Ramos (cell line): ENCODE data around the gene NRP1.

ENCODE experiments used
- in situ Hi-C: fragments of 300-500 bp; cut with MboI; formaldehyde crosslinking; loops from one replicate; pipeline ENCODE4 v1.14.3; 2022; ENCODE audit warnings: low sequenced_read_pairs; ENCODE audit not compliant: unreplicated experiment

Gene NRP1

DNA sequence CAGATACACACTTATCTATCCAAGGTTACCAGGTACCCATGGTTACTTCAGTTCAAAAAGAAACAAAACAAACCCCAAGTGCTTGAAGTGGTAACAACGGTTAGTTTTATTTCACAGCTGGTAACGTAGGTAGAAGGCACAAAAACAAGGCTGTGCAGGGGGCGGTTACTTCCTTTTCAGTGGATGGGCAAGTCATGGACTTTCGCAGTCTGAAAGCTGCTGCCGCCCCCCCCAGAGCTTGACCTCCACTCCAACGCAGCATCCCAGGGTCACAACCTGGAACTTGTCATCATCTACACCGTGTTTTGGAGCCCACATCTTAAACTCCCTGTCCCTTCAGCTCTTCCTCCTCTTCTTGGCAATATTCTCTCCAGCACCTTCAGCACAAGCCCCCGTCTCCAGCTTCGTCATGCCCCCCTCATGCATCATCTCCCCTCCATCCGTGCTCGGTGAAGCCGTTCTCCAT lies 195.3 kb downstream of the NRP1 start:
- in situ Hi-C loops: loop anchor here (10.0 kb wide), 1 partner anchor 344 kb away; no protein-coding TSS in a partner anchor

DNA sequence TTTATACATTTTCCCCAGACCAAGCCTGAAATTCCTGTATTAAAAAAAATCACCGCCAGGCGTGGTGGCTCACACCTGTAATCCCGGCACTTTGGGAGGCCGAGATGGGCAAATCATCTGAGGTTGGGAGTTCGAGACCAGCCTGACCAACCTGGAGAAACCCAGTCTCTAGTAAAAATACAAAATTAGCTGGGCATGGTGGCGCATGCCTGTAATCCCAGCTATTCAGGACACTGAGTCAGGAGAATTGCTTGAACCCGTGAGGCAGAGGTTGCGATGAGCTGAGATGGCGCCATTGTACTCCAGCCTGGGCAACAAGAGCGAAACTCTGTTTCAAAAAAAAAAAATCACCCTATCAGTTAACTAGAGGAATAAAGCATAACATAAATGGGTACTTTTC lies 195.8 kb downstream of the NRP1 start:
- in situ Hi-C loops: loop anchor here (10.0 kb wide), 1 partner anchor 344 kb away; no protein-coding TSS in a partner anchor

DNA sequence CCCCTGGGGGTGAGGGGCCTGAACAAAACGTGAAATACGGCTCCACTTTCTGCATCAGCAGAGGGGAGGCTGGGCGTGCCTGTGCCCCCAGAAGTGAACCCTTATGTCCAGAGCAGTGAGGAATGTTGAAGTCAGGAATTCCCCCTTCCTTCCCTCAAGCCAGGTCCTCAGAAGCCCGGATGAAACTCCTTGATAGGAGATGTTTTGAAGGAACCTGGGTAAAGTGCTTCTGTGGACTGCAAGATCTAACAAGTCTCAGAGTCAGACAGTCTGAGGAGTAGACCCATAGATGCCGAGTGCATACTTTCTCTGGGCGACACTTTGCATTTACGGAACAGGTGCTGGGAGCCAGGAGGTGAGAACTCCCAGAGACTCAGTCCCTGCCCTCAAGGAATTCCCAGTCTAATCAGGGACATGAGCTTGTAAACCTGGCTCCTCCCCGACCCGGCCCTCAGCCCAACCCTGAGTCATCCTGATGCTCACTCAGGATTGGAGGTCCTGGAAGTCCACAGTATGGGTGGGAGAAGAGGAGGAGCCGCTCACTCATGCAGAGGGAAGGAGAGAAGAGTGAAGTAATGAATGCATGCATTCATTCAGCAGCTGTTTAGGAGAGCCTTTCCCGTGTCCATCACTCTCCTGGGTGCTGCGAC lies 197.0 kb downstream of the NRP1 start:
- in situ Hi-C loops: loop anchor here (10.0 kb wide), 1 partner anchor 343 kb away; no protein-coding TSS in a partner anchor

DNA sequence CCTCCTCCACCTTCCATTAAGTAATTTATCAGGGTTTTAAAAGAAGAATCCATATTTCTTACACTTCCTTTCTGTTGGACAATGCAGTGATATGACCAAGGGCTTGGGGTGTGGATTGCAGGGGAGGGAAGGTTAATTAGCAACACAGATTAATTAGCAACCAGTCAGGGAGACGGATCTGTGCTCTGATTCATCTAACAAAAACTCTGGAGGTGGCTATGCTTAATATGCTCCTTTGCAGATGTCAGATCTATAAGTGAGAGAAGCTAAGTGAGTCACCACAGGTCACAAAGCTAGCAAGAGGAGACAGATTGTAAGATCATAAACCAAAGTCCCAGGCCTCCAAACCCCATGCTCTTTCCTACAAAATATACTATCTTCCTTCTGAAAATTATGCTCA lies 197.7 kb downstream of the NRP1 start:
- in situ Hi-C loops: loop anchor here (10.0 kb wide), 1 partner anchor 342 kb away; no protein-coding TSS in a partner anchor

DNA sequence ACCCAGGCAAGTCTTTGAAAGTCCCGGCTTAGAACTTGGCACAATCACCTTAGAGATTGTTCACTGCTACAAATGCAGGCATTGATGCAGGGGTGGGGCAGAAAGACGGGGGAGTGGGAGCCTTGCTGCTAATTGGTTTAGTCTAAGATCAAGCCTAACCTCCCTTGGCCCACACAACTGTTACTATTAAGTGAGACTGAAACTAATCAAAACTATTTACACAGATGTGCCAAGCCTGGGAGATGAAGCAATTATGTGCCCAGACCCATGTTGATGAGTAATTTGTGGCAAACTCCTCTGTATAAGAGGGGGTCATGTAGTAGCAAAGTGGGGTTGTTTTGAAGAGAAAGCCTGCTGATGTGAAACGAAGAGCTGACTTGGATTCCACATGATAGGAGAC lies 198.2 kb downstream of the NRP1 start:
- in situ Hi-C loops: loop anchor here (10.0 kb wide), 1 partner anchor 341 kb away; no protein-coding TSS in a partner anchor

DNA sequence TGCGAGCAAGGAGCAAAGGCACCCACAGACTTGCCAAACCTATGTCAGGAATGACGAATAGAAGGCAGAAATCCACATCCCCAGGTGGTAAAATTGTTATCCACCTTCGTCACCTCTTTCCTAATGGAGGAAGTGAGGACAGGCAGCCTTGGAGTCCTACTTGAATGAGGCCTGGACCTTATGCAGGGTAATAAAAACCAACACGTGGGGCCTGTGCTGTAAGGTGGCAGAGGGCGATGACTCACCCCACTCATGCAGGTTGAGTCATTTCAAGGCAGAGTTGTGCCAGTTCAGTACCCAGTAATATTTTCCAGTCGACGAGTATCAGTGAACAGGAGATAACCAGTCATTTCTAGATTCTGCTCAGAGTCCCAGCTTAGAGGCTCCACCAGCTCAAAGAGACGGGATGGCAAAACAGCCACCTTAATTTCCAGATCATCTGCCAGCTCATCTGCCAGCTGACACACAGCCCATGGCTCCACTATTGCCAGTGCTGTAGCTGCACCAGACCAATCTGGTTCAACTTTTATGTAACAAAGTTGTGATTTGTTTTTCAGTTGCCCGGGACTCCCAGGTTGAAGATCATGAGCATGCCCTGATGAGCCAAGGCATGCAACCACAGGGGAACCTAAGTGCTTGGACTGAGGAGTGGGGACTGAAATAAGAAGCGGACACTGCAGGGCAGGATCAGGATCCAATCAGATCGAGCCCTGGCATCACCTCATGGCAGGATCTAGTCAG lies 200.3 kb downstream of the NRP1 start:
- in situ Hi-C loops: loop anchor here (10.0 kb wide), 1 partner anchor 339 kb away; no protein-coding TSS in a partner anchor

DNA sequence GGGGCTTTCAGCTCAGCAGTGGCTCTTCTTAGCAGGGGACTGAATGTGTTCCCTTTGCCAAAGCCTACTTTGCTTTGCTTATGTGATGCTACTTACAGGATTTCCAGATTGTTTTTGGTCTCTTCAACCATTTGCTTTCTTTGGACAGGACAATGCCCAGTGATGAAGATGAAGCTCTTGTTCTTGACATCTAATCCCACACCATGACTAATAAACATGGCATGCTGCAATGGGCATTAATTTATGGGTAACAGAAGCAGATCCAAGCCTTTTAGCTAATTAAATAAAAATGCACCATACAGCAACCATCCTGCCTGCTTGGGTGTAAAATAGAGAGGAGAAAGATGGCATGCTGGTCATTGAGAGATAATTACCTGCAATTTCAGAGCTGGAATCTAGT lies 200.9 kb downstream of the NRP1 start:
- in situ Hi-C loops: loop anchor here (10.0 kb wide), 1 partner anchor 339 kb away; no protein-coding TSS in a partner anchor

DNA sequence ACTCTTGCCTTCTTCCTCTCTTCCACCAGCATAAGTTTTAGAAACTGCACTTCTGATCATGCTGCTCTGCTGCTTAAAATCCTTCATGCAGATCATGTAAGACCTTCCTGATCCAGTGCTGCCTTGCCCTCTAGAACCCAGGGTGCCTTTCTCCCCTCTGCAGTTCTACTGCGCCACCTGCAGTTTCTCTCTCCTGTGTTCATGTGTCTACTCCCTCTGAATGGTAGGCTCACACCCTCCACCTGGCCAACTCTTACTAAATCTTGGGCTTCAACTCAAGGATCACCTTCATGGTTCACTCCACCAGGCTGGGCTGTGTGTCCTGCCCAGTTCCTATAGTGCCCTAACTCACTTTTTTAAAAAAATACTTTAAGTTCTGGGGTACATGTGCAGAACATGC lies 201.8 kb downstream of the NRP1 start:
- in situ Hi-C loops: loop anchor here (10.0 kb wide), 1 partner anchor 338 kb away; no protein-coding TSS in a partner anchor

DNA sequence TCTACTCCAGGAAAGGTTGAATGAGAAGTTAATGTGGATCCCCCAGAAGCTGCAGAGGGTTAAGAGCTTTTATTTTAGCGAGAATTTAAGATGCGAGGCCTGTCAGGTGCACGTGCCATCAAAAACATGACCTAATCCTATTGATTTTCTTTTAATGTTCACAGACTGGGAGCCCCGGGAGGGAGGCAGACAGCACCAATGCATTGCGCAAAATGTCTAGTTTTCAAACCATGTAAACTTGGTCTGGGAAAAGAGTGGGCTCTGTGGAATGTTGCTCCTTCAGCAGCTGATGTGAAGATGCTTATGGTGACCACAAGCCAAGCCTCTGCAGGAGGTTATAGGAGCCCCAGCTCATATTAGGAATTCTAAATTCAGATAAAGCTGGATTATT lies 204.5 kb downstream of the NRP1 start:
- in situ Hi-C loops: loop anchor here (10.0 kb wide), 1 partner anchor 335 kb away; no protein-coding TSS in a partner anchor

DNA sequence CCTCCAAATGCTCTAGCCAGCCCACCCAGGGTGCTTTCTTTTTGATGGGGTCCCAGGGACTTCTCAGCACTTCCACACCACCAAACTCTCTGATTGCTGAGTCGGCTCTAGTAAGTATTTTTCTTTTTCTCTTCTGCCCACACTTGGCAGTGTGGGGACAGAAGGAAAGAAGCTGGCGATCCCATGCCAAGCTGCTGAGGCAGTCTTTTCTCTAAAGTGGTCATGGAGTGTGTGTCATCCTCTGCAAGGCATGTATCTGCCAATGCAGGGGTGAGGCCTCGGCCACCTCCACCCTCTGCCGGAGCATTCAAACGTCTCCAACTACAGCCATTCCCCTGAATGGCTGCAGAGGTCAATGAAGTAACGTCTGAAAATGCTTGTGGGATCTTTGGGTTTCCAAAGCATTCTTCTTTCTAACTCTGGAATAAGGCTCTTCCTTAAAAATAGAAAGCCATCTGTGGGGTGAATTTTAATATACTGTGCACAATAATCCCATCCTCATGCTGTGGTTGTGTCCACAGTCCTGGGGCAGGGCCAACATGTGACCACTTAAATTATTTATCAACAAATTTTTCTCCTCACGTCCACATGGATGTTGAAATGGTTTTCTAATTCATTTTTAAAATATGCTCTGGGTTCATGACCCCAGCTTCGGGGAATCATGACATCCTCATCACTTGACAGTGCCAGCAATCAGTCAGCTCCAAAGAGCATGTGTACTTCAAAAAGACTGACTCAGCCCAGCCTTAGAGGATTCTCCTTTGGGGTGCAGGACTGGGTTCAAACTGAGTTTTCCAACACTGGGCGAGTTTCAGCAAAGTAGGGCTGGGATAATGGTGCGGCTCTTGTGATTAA lies 205.1 kb downstream of the NRP1 start:
- in situ Hi-C loops: no loop called here

DNA sequence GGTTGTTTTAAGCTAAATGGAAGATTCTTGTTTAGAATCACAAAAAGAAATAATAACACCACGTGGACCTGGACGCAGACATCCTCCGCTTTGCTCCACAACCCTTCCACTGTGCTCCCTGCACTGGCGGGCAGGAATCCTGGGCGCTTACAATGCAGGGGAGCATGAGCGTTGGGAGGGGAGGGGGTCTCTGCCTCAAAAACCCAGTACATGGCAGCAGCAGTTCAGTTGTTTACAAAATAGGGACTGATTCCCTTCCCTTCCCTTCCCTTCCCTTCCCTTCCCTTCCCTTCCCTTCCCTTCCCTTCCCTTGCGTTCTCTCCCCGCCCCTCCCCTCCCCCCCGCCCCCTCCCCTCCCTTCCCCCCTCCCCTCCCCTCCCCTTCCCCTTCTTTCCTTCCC lies 206.8 kb downstream of the NRP1 start:
- in situ Hi-C loops: no loop called here
